Caco-2 (cell line): ENCODE results near the gene MOB3B. TPM values are rescaled to one million over a fixed set of nuclear protein-coding genes. Genes with fewer than 3 reads are reported as not detected.

Experiments
- BruUV-seq: library from RNA; stranded (reverse); fragments of 400-500 nt; replicated peaks from 2 replicates; lab custom pipeline; 2021; lab: Mats Ljungman, UMichigan
- CTCF ChIA-PET: fragments of 300-600 bp; sonication (Branson Sonifier 250); formaldehyde crosslinking; loops from one replicate; lab custom pipeline; 2022; ENCODE audit warnings: antibody characterized with exemption; lab: Charles Lee
- POLR2A ChIA-PET: fragments of 300-600 bp; sonication (Branson Sonifier 250); formaldehyde crosslinking; loops from one replicate; lab custom pipeline; 2022; ENCODE audit warnings: antibody characterized with exemption; lab: Charles Lee
- DNase-seq, 2 experiments: peaks; one replicate each; pipeline versions ENCODE4 v3.0.0 to v3.0.0-alpha.2; 2020 to 2022
- H3K27me3 ChIP-seq: replicated peaks from 2 replicates; pipeline ENCODE4 v1.6.0; 2011; ENCODE audit warnings: low read length; ENCODE audit not compliant: control insufficient read depth, insufficient read depth
- H3K36me3 ChIP-seq: 2 replicates; pipeline ENCODE4 v1.5.1; 2011; ENCODE audit warnings: low read length; ENCODE audit not compliant: control insufficient read depth, insufficient read depth
- H3K4me1 ChIP-seq: fragments of 250-450 bp; sonication (Bioruptor Pico); 2 replicates; pipeline ENCODE4 v1.5.1; 2020; ENCODE audit warnings: mild to moderate bottlenecking
- H3K4me3 ChIP-seq: 2 replicates; pipeline ENCODE4 v1.5.1; 2011; ENCODE audit warnings: low read depth, mild to moderate bottlenecking, control low read depth, low read length
- H3K9me3 ChIP-seq: fragments of 250-450 bp; sonication (Bioruptor Pico); 2 replicates; pipeline ENCODE4 v1.5.1; 2020; ENCODE audit warnings: mild to moderate bottlenecking, moderate library complexity
- H3K27ac Mint-ChIP-seq: one replicate; pipeline ENCODE4 v1.8.0; 2022; ENCODE audit warnings: mixed read lengths; ENCODE audit not compliant: unreplicated experiment
- H3K27me3 Mint-ChIP-seq: one replicate; pipeline ENCODE4 v1.8.0; 2022; ENCODE audit warnings: mixed read lengths; ENCODE audit not compliant: insufficient read depth, unreplicated experiment
- H3K36me3 Mint-ChIP-seq: one replicate; pipeline ENCODE4 v1.8.0; 2022; ENCODE audit warnings: mild to moderate bottlenecking, mixed read lengths; ENCODE audit not compliant: insufficient read depth, unreplicated experiment
- H3K4me1 Mint-ChIP-seq: one replicate; pipeline ENCODE4 v1.8.0; 2022; ENCODE audit warnings: low read depth, mixed read lengths; ENCODE audit not compliant: unreplicated experiment
- H3K4me3 Mint-ChIP-seq: one replicate; pipeline ENCODE4 v1.8.0; 2022; ENCODE audit warnings: mild to moderate bottlenecking, moderate library complexity, mixed read lengths; ENCODE audit not compliant: unreplicated experiment
- H3K9me3 Mint-ChIP-seq: one replicate; pipeline ENCODE4 v1.8.0; 2022; ENCODE audit warnings: mixed read lengths; ENCODE audit not compliant: unreplicated experiment
- intact Hi-C: fragments of 100-400 bp; cut with micrococcal nuclease; formaldehyde crosslinking; loops from one replicate; pipeline ENCODE4 v1.10.0; 2022; ENCODE audit not compliant: unreplicated experiment
- total RNA-seq: library from RNA; stranded (reverse); gene quantifications from 2 replicates; pipeline ENCODE4 v1.2.3, GENCODE V29; 2022
- TF ChIP-seq, protein P1 (sequence below), 2 experiments: fragments of 200-600 bp in 1 of 2; IDR thresholded peaks; 1 replicate in 1 of 2; 2 replicates in 1 of 2; pipeline versions ENCODE4 v1.5.1 to v1.8.0; 2011 to 2022; ENCODE audit warnings: antibody characterized with exemption in 1 of 2, control low read depth in 1 of 2, inconsistent platforms in 1 of 2, low read depth in 1 of 2, low read length in 1 of 2, mild to moderate bottlenecking in 1 of 2, moderate library complexity in 1 of 2; ENCODE audit not compliant: insufficient read depth in 1 of 2, severe bottlenecking in 1 of 2, unreplicated experiment in 1 of 2

MOB3B gene
- total RNA-seq, 1 experiment from 2014 or later, result 5.3 TPM

DNA sequence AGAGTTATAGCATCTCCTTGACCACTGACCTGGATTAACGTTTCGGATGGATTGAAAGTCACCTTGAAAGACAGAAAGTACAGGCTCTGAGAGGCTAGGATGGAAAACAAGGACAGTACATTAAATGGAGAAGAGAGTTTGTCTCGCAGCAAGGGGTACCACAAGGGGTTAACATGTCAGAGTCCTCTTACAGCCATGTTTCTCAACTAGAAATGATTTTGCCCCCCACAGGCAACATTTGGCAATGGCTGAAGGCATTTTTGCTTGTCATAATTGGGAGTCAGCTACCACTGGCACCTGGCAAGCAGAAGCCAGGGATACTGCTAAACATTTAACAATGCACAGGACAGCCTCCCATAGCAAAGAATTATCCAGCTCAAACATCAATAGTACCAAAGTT lies 141.9 kb downstream of the MOB3B start:
- DNase-seq, result peak in 1 of 2 experiments; percentile 35
- Mint-ChIP-seq H3K4me3 (no peak overlapping the region), H3K27ac (no peak overlapping the region), H3K9me3 (no peaks in the 10 kb centered on the region), H3K4me1 (peaks cover 34% of the 10 kb centered on the region), H3K36me3 (no peaks in the 10 kb centered on the region), H3K27me3 (no peaks in the 10 kb centered on the region)
- no TSS peak for BruUV-seq
- Histone ChIP-seq H3K27me3 (no peaks in the 10 kb centered on the region), H3K36me3 (no peaks in the 10 kb centered on the region), H3K4me1 (peaks cover 11% of the 10 kb centered on the region), H3K4me3 (no peak overlapping the region), H3K9me3 (no peaks in the 10 kb centered on the region)
- ChIA-PET CTCF (interaction anchor here (0.6 to 2.0 kb wide), 3 partner anchors 28 to 54 kb away, joined by 3 to 11 read pairs (median 3); no protein-coding TSS in a partner anchor), POLR2A (no interaction called here)
- TF ChIP-seq, protein P1, sequence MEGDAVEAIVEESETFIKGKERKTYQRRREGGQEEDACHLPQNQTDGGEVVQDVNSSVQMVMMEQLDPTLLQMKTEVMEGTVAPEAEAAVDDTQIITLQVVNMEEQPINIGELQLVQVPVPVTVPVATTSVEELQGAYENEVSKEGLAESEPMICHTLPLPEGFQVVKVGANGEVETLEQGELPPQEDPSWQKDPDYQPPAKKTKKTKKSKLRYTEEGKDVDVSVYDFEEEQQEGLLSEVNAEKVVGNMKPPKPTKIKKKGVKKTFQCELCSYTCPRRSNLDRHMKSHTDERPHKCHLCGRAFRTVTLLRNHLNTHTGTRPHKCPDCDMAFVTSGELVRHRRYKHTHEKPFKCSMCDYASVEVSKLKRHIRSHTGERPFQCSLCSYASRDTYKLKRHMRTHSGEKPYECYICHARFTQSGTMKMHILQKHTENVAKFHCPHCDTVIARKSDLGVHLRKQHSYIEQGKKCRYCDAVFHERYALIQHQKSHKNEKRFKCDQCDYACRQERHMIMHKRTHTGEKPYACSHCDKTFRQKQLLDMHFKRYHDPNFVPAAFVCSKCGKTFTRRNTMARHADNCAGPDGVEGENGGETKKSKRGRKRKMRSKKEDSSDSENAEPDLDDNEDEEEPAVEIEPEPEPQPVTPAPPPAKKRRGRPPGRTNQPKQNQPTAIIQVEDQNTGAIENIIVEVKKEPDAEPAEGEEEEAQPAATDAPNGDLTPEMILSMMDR (IDR thresholded peaks at IDR 0.05; ENCODE audit: insufficient read depth in 1 of 2, low read depth in 1 of 2, low read length in 1 of 2, severe bottlenecking in 1 of 2, unreplicated experiment in 1 of 2), result no peak
- intact Hi-C loops, result loop anchor here (1.0 to 2.0 kb wide), 2 partner anchors 15 to 54 kb away; no protein-coding TSS in a partner anchor

GRCh38 chr9:27386571-27387091 lies 143.0 kb downstream of the MOB3B start:
- Histone ChIP-seq H3K27me3 (no peaks in the 10 kb centered on the region), H3K9me3 (no peaks in the 10 kb centered on the region), H3K4me3 (no peak overlapping the region), H3K4me1 (peaks cover 21% of the 10 kb centered on the region), H3K36me3 (no peaks in the 10 kb centered on the region)
- Mint-ChIP-seq H3K36me3 (peaks cover 6% of the 10 kb centered on the region), H3K27me3 (no peaks in the 10 kb centered on the region), H3K4me3 (no peak overlapping the region), H3K27ac (no peak overlapping the region), H3K4me1 (peaks cover 38% of the 10 kb centered on the region), H3K9me3 (no peaks in the 10 kb centered on the region)
- intact Hi-C loops, result loop anchor here (1.0 to 2.0 kb wide), 2 partner anchors 14 to 53 kb away; no protein-coding TSS in a partner anchor
- DNase-seq, result no peak
- TF ChIP-seq, protein P1 (IDR thresholded peaks at IDR 0.05; ENCODE audit: insufficient read depth in 1 of 2, low read depth in 1 of 2, low read length in 1 of 2, severe bottlenecking in 1 of 2, unreplicated experiment in 1 of 2), result no peak
- no TSS peak for BruUV-seq
- ChIA-PET CTCF (interaction anchor here (2.0 kb wide), 1 partner anchor 53 kb away, joined by 11 read pairs; no protein-coding TSS in a partner anchor), POLR2A (no interaction called here)

- no peak for DNase-seq
- TF ChIP-seq, protein P1 (IDR thresholded peaks at IDR 0.05; ENCODE audit: insufficient read depth in 1 of 2, low read depth in 1 of 2, low read length in 1 of 2, severe bottlenecking in 1 of 2, unreplicated experiment in 1 of 2), result no peak
- Histone ChIP-seq H3K36me3 (no peaks in the 10 kb centered on the region), H3K9me3 (no peaks in the 10 kb centered on the region), H3K27me3 (no peaks in the 10 kb centered on the region), H3K4me3 (no peak overlapping the region), H3K4me1 (peaks cover 30% of the 10 kb centered on the region)
- H3K27ac Mint-ChIP-seq, result no peak overlapping the region
- CTCF ChIA-PET, result no interaction called here
- intact Hi-C loops, result loop anchor here (2.0 kb wide), 1 partner anchor 13 kb away; no protein-coding TSS in a partner anchor
- H3K36me3 Mint-ChIP-seq, result peaks cover 6% of the 10 kb centered on the region
- H3K4me3 Mint-ChIP-seq, result no peak overlapping the region
- H3K4me1 Mint-ChIP-seq, result peaks cover 38% of the 10 kb centered on the region
- POLR2A ChIA-PET, result no interaction called here
- no peaks in the 10 kb centered on the region for H3K27me3 Mint-ChIP-seq
- no TSS peak for BruUV-seq
- no peaks in the 10 kb centered on the region for H3K9me3 Mint-ChIP-seq
Observed at GRCh38 chr9:27385606-27386322, 143.8 kb downstream of the MOB3B start.
